Stomach (tissue), 4 donors: Measurements from ENCODE around the gene PLEKHB2.

Experiments used
- CTCF ChIP-seq, 7 experiments: fragments of 450-650 bp in 4 of 7; fragments of 200-600 bp in 3 of 7; sonication (generic) in 3 of 7; IDR thresholded peaks; one replicate each; pipeline ENCODE4 v1.5.1; 2016 to 2019; ENCODE audit warnings: antibody characterized with exemption in 7 of 7, control low read depth in 2 of 7, mild to moderate bottlenecking in 1 of 7
- EP300 ChIP-seq: sonication (generic); formaldehyde crosslinking; IDR thresholded peaks from one replicate; pipeline ENCODE4 v1.6.1; 2017; ENCODE audit warnings: antibody characterized with exemption

- no peak for TF ChIP-seq CTCF (IDR thresholded peaks at IDR 0.05)
- TF ChIP-seq EP300 = no peak
Measured at GRCh38 chr2:131105156-131105949, at the start of gene PLEKHB2.
